Ramos (cell line): ENCODE data around the gene APOL3.
"Not testable (repeated sequence)": the region's sequence is repeated elsewhere in the genome, so short reads cannot be mapped to it uniquely, and the experiment has no call there.

ENCODE experiments used
- in situ Hi-C: fragments of 300-500 bp; cut with MboI; formaldehyde crosslinking; loops from one replicate; pipeline ENCODE4 v1.14.3; 2022; ENCODE audit warnings: low sequenced_read_pairs; ENCODE audit not compliant: unreplicated experiment

Gene APOL3

GRCh38 chr22:36143066-36143815 is 17.3 kb downstream of the APOL3 start:
- in situ Hi-C loops, result loop anchor here (5.0 kb wide), 1 partner anchor 39 kb away; no protein-coding TSS in a partner anchor

GRCh38 chr22:36141481-36141880 is 19.1 kb downstream of the APOL3 start:
- in situ Hi-C loops, result loop anchor here (5.0 kb wide), 1 partner anchor 41 kb away; no protein-coding TSS in a partner anchor

GRCh38 chr22:36138709-36139108 is 21.8 kb downstream of the APOL3 start:
- in situ Hi-C loops, result not testable (repeated sequence)

GRCh38 chr22:36136988-36137387 is 23.6 kb downstream of the APOL3 start:
- in situ Hi-C loops, result no loop called here

- in situ Hi-C loops, result no loop called here
These were observed 24.1 kb downstream of the APOL3 start for GRCh38 chr22:36136475-36136874.

GRCh38 chr22:36135306-36135980 is 25.1 kb downstream of the APOL3 start:
- in situ Hi-C loops, result no loop called here

- in situ Hi-C loops, result no loop called here
These were observed 26.4 kb downstream of the APOL3 start for GRCh38 chr22:36134182-36134581.

- in situ Hi-C loops, result no loop called here
These were observed 28.6 kb downstream of the APOL3 start for GRCh38 chr22:36131907-36132306.

GRCh38 chr22:36129486-36130388 is 30.8 kb downstream of the APOL3 start:
- in situ Hi-C loops, result loop anchor here (10.0 kb wide), 1 partner anchor 775 kb away; no protein-coding TSS in a partner anchor

GRCh38 chr22:36129071-36129470 is 31.5 kb downstream of the APOL3 start:
- in situ Hi-C loops, result loop anchor here (10.0 kb wide), 1 partner anchor 774 kb away; no protein-coding TSS in a partner anchor

- in situ Hi-C loops, result loop anchor here (10.0 kb wide), 1 partner anchor 771 kb away; no protein-coding TSS in a partner anchor
These were observed 34.5 kb downstream of the APOL3 start for GRCh38 chr22:36125994-36126531.

- in situ Hi-C loops, result loop anchor here (10.0 kb wide), 1 partner anchor 771 kb away; no protein-coding TSS in a partner anchor
These were observed 35.1 kb downstream of the APOL3 start for GRCh38 chr22:36125434-36125833.

- in situ Hi-C loops, result loop anchor here (5.0 to 10.0 kb wide), 3 partner anchors 197 to 770 kb away; no protein-coding TSS in a partner anchor
These were observed 35.9 kb downstream of the APOL3 start for GRCh38 chr22:36124666-36125065.

GRCh38 chr22:36123673-36124630 is 36.6 kb downstream of the APOL3 start:
- in situ Hi-C loops, result loop anchor here (5.0 to 10.0 kb wide), 3 partner anchors 197 to 769 kb away; no protein-coding TSS in a partner anchor

- in situ Hi-C loops, result loop anchor here (5.0 to 10.0 kb wide), 3 partner anchors 193 to 766 kb away; no protein-coding TSS in a partner anchor
These were observed 39.8 kb downstream of the APOL3 start for GRCh38 chr22:36120621-36121351.

- in situ Hi-C loops, result no loop called here
These were observed 43.5 kb downstream of the APOL3 start for GRCh38 chr22:36117053-36117554.

- in situ Hi-C loops, result no loop called here
These were observed 44.4 kb downstream of the APOL3 start for GRCh38 chr22:36116127-36116526.

- in situ Hi-C loops, result no loop called here
These were observed 47.4 kb downstream of the APOL3 start for GRCh38 chr22:36113121-36113520.
